Tibial artery (tissue), 4 donors: ENCODE measurements around the gene LILRB1.
"Not testable (repeated sequence)": the region's sequence is repeated elsewhere in the genome, so short reads cannot be mapped to it uniquely, and the experiment has no call there.

Experiments used
- DNase-seq, 2 donors: peaks; one replicate each; pipeline ENCODE4 v3.0.0-alpha.2; 2019
- H3K27ac ChIP-seq, 2 donors: fragments of 200-600 bp; sonication (generic) in 1 of 2; 1 replicate in 1 of 2; 2 replicates in 1 of 2; pipeline ENCODE4 v1.5.1; 2018 to 2019; ENCODE audit warnings: mild to moderate bottlenecking in 1 of 2
- H3K27me3 ChIP-seq, 2 donors: fragments of 200-600 bp; sonication (generic) in 1 of 2; one replicate each; pipeline versions ENCODE4 v1.5.1 to v1.6.0; 2016 to 2019
- H3K36me3 ChIP-seq, 3 donors: fragments of 200-600 bp; sonication (generic) in 2 of 3; one replicate each; pipeline ENCODE4 v1.5.1; 2016 to 2019; ENCODE audit warnings: mild to moderate bottlenecking in 2 of 3
- H3K4me1 ChIP-seq, 4 donors: fragments of 200-600 bp; sonication (generic) in 2 of 4; 1 replicate in 3 of 4; 2 replicates in 1 of 4; pipeline ENCODE4 v1.5.1; 2016 to 2019
- H3K4me3 ChIP-seq, 2 donors: fragments of 200-600 bp; sonication (generic) in 1 of 2; 1 replicate in 1 of 2; 2 replicates in 1 of 2; pipeline ENCODE4 v1.5.1; 2018 to 2019; ENCODE audit warnings: mild to moderate bottlenecking in 2 of 2
- H3K9me3 ChIP-seq, 3 donors: fragments of 200-600 bp; sonication (generic) in 1 of 3; one replicate each; pipeline ENCODE4 v1.5.1; 2016 to 2019
- intact Hi-C: fragments of 100-400 bp; cut with DNase I; formaldehyde crosslinking; loops from one replicate; pipeline ENCODE4 v1.15.0; 2023; ENCODE audit warnings: low total_unique reads
- TF ChIP-seq, protein P1 (sequence below), 2 experiments: fragments of 200-600 bp in 1 of 2; fragments of 450-650 bp in 1 of 2; IDR thresholded peaks; one replicate each; pipeline ENCODE4 v1.5.1; 2017 to 2019; ENCODE audit warnings: antibody characterized with exemption in 2 of 2, mild to moderate bottlenecking in 1 of 2, moderate library complexity in 1 of 2

LILRB1 gene

DNA sequence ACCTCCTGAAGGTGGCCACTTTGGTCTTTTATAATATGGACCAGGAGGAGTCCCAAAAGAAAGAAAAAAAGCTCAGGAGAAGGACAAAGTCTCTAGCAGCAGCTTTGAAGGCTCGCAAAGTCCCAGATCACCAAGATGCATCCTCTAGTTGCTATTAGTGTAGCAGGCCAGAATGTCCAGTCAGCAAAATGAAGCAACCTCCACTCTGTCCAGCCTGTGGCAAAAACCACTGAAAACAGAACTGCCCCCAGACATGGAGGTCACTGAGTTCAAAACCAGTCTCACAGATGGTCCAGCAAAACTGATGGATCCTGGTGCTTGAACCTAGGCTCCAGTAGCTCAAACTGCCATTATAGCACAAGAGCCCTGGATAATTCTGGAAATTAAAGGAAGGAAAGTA is 42.9 kb downstream of the LILRB1 start:
- H3K4me1 ChIP-seq, result no peaks in the 10 kb centered on the region
- TF ChIP-seq, protein P1, sequence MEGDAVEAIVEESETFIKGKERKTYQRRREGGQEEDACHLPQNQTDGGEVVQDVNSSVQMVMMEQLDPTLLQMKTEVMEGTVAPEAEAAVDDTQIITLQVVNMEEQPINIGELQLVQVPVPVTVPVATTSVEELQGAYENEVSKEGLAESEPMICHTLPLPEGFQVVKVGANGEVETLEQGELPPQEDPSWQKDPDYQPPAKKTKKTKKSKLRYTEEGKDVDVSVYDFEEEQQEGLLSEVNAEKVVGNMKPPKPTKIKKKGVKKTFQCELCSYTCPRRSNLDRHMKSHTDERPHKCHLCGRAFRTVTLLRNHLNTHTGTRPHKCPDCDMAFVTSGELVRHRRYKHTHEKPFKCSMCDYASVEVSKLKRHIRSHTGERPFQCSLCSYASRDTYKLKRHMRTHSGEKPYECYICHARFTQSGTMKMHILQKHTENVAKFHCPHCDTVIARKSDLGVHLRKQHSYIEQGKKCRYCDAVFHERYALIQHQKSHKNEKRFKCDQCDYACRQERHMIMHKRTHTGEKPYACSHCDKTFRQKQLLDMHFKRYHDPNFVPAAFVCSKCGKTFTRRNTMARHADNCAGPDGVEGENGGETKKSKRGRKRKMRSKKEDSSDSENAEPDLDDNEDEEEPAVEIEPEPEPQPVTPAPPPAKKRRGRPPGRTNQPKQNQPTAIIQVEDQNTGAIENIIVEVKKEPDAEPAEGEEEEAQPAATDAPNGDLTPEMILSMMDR (IDR thresholded peaks at IDR 0.05), result no peak
- no peaks in the 10 kb centered on the region for H3K36me3 ChIP-seq
- H3K27ac ChIP-seq, result no peak overlapping the region
- intact Hi-C loops, result no loop called here
- H3K9me3 ChIP-seq, result peaks cover 0 to 6% (median 0%) of the 10 kb centered on the region in 3 donors
- peak in 1 of 2 donors; percentile 30 for DNase-seq
- no peak overlapping the region for H3K4me3 ChIP-seq
- peaks cover 0 to 11% of the 10 kb centered on the region in 2 donors for H3K27me3 ChIP-seq

DNA sequence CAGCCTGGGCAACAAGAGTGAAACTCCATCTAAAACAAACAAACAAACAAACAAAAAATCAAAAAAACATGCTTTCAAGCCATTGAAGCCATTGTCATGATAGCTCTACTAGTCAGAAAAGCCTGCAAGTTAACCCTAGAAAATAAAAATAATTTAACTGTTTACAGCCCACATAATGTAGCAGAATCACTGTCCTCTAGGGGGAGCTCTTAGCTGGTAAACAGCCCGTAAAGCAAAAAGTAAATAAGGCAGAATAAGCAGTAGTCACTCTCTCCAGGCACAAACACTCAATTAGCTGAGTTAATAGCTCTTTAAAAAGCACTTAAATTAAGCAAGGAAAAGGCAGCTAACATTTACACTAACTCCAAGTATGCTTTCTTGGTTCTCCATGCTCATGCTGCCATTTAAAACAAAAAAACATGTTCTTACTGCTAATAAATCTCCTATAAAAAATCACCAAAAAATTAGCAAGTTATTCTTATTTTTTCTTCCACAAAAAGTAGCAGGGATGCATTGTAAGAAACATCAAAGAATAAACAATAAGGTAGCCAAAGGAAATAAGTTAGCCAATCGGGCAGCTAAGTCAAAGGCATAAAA is 43.8 kb downstream of the LILRB1 start:
- TF ChIP-seq, protein P1 (IDR thresholded peaks at IDR 0.05), result peak in 1 of 2 experiments; percentile 12
- DNase-seq, result no peak
- intact Hi-C loops, result no loop called here

DNA sequence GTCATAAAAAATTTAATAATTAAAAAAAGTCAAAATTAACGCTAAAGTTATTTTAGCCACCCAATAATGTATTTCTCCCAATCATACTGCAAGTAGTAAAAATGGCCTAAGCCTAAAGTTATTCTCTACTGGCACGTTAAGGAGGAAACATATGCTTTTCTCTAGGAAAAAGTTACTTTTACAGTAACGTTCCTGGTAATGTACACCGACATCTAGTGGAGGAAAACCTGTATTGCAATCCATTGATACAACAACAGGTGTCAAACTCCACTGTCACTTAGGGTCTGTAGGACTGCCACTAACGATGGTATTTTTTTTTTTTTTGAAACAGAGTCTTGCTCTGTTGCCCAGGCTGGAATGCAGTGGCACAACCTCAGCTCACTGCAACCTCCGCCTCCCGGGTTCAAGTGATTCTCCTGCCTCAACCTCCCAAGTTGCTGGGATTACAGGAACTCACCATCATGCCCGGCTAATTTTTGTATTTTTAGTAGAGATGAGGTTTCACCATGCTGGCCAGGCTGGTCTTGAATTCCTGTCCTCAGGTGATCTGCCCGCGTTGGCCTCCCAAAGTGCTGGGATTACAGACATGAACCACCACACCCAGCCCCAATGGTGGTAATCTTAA is 46.0 kb downstream of the LILRB1 start:
- H3K4me1 ChIP-seq, DNase-seq, H3K9me3 ChIP-seq, H3K36me3 ChIP-seq, H3K27me3 ChIP-seq, intact Hi-C loops, H3K27ac ChIP-seq, H3K4me3 ChIP-seq: not testable (repeated sequence)
- TF ChIP-seq, protein P1 (IDR thresholded peaks at IDR 0.05), result peak; percentile 69 to 73

More for the DNA sequence above, 43.8 kb downstream of the LILRB1 start:
- H3K36me3 ChIP-seq, result no peaks in the 10 kb centered on the region
- no peaks in the 10 kb centered on the region for H3K9me3 ChIP-seq
- H3K4me3 ChIP-seq, result no peak overlapping the region
- peaks cover 0 to 11% of the 10 kb centered on the region in 2 donors for H3K27me3 ChIP-seq
- H3K4me1 ChIP-seq, result no peaks in the 10 kb centered on the region
- no peak overlapping the region for H3K27ac ChIP-seq

DNA sequence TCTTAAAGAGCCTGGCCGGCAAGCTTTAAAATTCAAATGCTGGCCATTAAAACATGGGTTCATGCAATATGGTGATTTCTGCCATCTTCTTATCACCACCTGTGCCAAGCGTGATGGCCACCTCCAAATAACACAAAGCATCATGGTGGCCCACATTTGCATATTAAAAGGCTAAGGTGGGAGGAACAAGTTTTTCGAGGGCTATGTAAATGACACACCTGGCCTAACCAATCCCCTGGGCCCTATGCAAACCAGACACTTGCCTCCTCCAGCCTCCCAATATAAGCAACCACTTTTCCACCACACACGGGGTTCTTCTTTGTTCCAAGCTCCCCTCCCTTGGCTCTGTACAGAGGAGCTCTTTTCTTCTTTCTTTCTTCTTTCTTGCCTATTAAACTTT is 46.9 kb downstream of the LILRB1 start:
- Histone ChIP-seq H3K27ac (no peak overlapping the region), H3K27me3 (peaks cover 0 to 5% of the 10 kb centered on the region in 2 donors), H3K9me3 (no peaks in the 10 kb centered on the region), H3K36me3 (no peaks in the 10 kb centered on the region), H3K4me3 (no peak overlapping the region), H3K4me1 (no peaks in the 10 kb centered on the region)
- intact Hi-C loops, result no loop called here
- DNase-seq, result no peak
- TF ChIP-seq, protein P1 (IDR thresholded peaks at IDR 0.05), result no peak

DNA sequence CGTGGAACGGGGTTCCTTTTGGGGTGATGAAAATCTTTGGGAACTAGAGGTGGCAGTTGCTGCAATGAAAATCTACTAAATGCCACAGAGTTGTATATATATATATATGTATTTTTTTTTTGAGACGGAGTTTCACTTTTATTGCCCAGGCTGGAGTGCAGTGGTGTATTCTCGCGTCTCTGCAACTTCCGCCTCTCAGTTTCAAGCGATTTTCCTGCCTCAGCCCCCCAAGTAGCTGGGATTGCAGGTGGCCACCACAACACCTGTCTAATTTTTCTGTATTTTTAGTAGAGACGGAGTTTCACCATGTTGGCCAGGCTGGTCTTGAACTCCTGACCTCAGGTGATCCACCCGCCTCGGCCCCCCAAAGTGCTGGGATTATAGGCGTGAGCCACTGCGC is 51.3 kb downstream of the LILRB1 start:
- H3K27ac ChIP-seq, H3K36me3 ChIP-seq, H3K4me3 ChIP-seq, H3K27me3 ChIP-seq, H3K4me1 ChIP-seq, intact Hi-C loops, DNase-seq, H3K9me3 ChIP-seq: not testable (repeated sequence)

DNA sequence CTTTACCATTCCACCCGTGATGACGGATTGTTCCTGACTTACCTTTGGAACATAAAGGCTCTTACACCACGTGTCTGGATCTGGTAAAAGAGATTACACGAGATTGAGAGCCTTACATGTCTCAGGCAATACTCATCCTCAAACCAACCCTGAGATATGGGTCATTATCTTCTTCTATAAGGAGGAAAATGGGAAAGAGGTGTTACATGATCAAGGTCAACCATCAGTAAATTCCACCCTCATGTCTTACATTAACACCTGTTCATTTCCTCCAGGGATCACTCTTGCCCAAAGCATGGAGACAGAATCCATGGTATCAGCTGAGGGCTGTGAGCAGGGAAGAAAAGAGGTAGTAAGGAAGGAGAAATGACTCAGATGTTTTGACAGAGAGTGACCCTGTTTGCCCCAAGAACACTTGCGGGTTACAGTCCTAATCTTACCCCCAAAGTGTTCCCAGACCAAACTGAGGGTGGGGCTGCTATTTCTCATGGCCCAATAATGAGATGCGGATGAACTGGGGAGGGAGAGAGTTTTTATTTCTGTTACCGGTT is 52.1 kb downstream of the LILRB1 start:
- intact Hi-C loops, result no loop called here

More for the DNA sequence above, 52.1 kb downstream of the LILRB1 start:
- DNase-seq, result no peak
- Histone ChIP-seq H3K4me1 (no peaks in the 10 kb centered on the region), H3K9me3 (no peaks in the 10 kb centered on the region), H3K27ac (no peak overlapping the region), H3K4me3 (no peak overlapping the region), H3K36me3 (no peaks in the 10 kb centered on the region), H3K27me3 (peaks cover 0 to 3% of the 10 kb centered on the region in 2 donors)
- TF ChIP-seq, protein P1 (IDR thresholded peaks at IDR 0.05), result no peak
